SK-N-SH (cell line): ENCODE measurements around the gene ATM.

Source experiments
- CTCF ChIP-seq: fragments of 200-600 bp; sonication (generic); IDR thresholded peaks from 2 replicates; pipeline ENCODE4 v1.6.1; 2017; ENCODE audit warnings: antibody characterized with exemption, mild to moderate bottlenecking, moderate library complexity
- POLR2AphosphoS5 ChIP-seq: IDR thresholded peaks from 2 replicates; pipeline ENCODE4 v1.6.1; 2012; ENCODE audit warnings: low read depth, low read length
- TAF1 ChIP-seq: IDR thresholded peaks from 2 replicates; pipeline ENCODE4 v1.6.1; 2012; ENCODE audit warnings: low read depth, mild to moderate bottlenecking, low read length, moderate library complexity, borderline replicate concordance

GRCh38 chr11:108346451-108346850 is 123.6 kb downstream of the ATM start:
- TF ChIP-seq CTCF, result no peak
- no peak for TF ChIP-seq TAF1
- TF ChIP-seq POLR2AphosphoS5, result no peak
